Measurements from ENCODE around the gene TRAT1. TPM values are rescaled to one million over a fixed set of nuclear protein-coding genes. Genes with fewer than 3 reads are reported as not detected.
"Not testable (repeated sequence)": the region's sequence is repeated elsewhere in the genome, so short reads cannot be mapped to it uniquely, and the experiment has no call there.

TRAT1 gene
- not detected for total RNA-seq
- long read RNA-seq, result 0 reads

GRCh38 chr3:108822123-108822897 is at the start of gene TRAT1:
Gene TRAT1 (plus strand): TSS chr3:108822786. CDS start chr3:108822928, 142 bp downstream.
- intact Hi-C loops (cut with DNase I), result no loop called here
- ATAC-seq (ENCODE audit: poor library complexity) (no peak), DNase-seq (no peak)

- intact Hi-C loops (cut with DNase I), result no loop called here
- no peak for ATAC-seq (ENCODE audit: poor library complexity)
- no peak for DNase-seq
These were observed 46.9 kb upstream of the TRAT1 start for GRCh38 chr3:108775649-108776048.

- no peak for DNase-seq
- no peak for ATAC-seq (ENCODE audit: poor library complexity)
- intact Hi-C loops (cut with DNase I), result no loop called here
These were observed 43.1 kb upstream of the TRAT1 start for GRCh38 chr3:108779496-108779895.

- DNase-seq (no peak), ATAC-seq (ENCODE audit: poor library complexity) (no peak)
- intact Hi-C loops (cut with DNase I), result no loop called here
These were observed 42.4 kb upstream of the TRAT1 start for GRCh38 chr3:108780235-108780634.

- intact Hi-C loops (cut with DNase I), result no loop called here
- no peak for ATAC-seq (ENCODE audit: poor library complexity)
- DNase-seq, result no peak
These were observed 31.1 kb upstream of the TRAT1 start for GRCh38 chr3:108791473-108791872.

- DNase-seq, result no peak
- intact Hi-C loops (cut with DNase I), result no loop called here
These were observed 18.1 kb upstream of the TRAT1 start for GRCh38 chr3:108804437-108804836.

GRCh38 chr3:108804966-108805365 is 17.6 kb upstream of the TRAT1 start:
- intact Hi-C loops (cut with DNase I), result no loop called here
- ATAC-seq (ENCODE audit: poor library complexity) (no peak), DNase-seq (no peak)

More at GRCh38 chr3:108804437-108804836, 18.1 kb upstream of the TRAT1 start:
- no peak for ATAC-seq (ENCODE audit: poor library complexity)

- ATAC-seq (ENCODE audit: poor library complexity) (no peak), DNase-seq (no peak)
- intact Hi-C loops (cut with DNase I), result no loop called here
These were observed 16.3 kb upstream of the TRAT1 start for GRCh38 chr3:108806316-108806715.

GRCh38 chr3:108818404-108818803 is 4.2 kb upstream of the TRAT1 start:
- intact Hi-C loops (cut with DNase I), result no loop called here
- no peak for DNase-seq
- ATAC-seq (ENCODE audit: poor library complexity), result no peak

- DNase-seq (no peak), ATAC-seq (ENCODE audit: poor library complexity) (no peak)
- intact Hi-C loops (cut with DNase I), result no loop called here
These were observed 2.0 kb upstream of the TRAT1 start for GRCh38 chr3:108820586-108820985.

GRCh38 chr3:108823227-108823626 is 641 bp downstream of the TRAT1 start:
- no peak for ATAC-seq (ENCODE audit: poor library complexity)
- intact Hi-C loops (cut with DNase I), result no loop called here
- DNase-seq, result no peak

- intact Hi-C loops (cut with DNase I); DNase-seq; ATAC-seq (ENCODE audit: poor library complexity): not testable (repeated sequence)
These were observed 1.2 kb downstream of the TRAT1 start for GRCh38 chr3:108823803-108824202.

GRCh38 chr3:108826309-108827187 is 4.0 kb downstream of the TRAT1 start:
- ATAC-seq (ENCODE audit: poor library complexity), result no peak
- intact Hi-C loops (cut with DNase I), result no loop called here
- DNase-seq, result no peak

GRCh38 chr3:108830381-108830780 is 7.8 kb downstream of the TRAT1 start:
- intact Hi-C loops (cut with DNase I), result no loop called here
- ATAC-seq (ENCODE audit: poor library complexity) (no peak), DNase-seq (no peak)

GRCh38 chr3:108830991-108831614 is 8.5 kb downstream of the TRAT1 start:
- DNase-seq, result no peak
- ATAC-seq (ENCODE audit: poor library complexity), result no peak
- intact Hi-C loops (cut with DNase I), result no loop called here

- no peak for ATAC-seq (ENCODE audit: poor library complexity)
- no peak for DNase-seq
- intact Hi-C loops (cut with DNase I), result no loop called here
These were observed 11.0 kb downstream of the TRAT1 start for GRCh38 chr3:108833611-108834010.

- intact Hi-C loops (cut with DNase I), result no loop called here
- DNase-seq, result no peak
- ATAC-seq (ENCODE audit: poor library complexity), result no peak
These were observed 12.0 kb downstream of the TRAT1 start for GRCh38 chr3:108834551-108834950.

- DNase-seq (no peak), ATAC-seq (ENCODE audit: poor library complexity) (no peak)
- intact Hi-C loops (cut with DNase I), result no loop called here
These were observed 12.5 kb downstream of the TRAT1 start for GRCh38 chr3:108835101-108835500.

GRCh38 chr3:108838436-108838835 is 15.8 kb downstream of the TRAT1 start:
- DNase-seq, result no peak
- intact Hi-C loops (cut with DNase I), result no loop called here
- no peak for ATAC-seq (ENCODE audit: poor library complexity)

Data from Right ventricle myocardium superior (tissue), 1 donor.